GM12874 (cell line): Measurements from ENCODE around the gene ADAM33.

Experiments used
- CTCF ChIP-seq: IDR thresholded peaks from 2 replicates; pipeline ENCODE4 v1.5.1; 2011; ENCODE audit warnings: low read depth, mild to moderate bottlenecking, control low read depth, low read length, moderate library complexity; ENCODE audit not compliant: insufficient read depth

Gene ADAM33

GRCh38 chr20:3655131-3655405, 26.7 kb downstream of the ADAM33 start:
- TF ChIP-seq CTCF = no peak

DNA sequence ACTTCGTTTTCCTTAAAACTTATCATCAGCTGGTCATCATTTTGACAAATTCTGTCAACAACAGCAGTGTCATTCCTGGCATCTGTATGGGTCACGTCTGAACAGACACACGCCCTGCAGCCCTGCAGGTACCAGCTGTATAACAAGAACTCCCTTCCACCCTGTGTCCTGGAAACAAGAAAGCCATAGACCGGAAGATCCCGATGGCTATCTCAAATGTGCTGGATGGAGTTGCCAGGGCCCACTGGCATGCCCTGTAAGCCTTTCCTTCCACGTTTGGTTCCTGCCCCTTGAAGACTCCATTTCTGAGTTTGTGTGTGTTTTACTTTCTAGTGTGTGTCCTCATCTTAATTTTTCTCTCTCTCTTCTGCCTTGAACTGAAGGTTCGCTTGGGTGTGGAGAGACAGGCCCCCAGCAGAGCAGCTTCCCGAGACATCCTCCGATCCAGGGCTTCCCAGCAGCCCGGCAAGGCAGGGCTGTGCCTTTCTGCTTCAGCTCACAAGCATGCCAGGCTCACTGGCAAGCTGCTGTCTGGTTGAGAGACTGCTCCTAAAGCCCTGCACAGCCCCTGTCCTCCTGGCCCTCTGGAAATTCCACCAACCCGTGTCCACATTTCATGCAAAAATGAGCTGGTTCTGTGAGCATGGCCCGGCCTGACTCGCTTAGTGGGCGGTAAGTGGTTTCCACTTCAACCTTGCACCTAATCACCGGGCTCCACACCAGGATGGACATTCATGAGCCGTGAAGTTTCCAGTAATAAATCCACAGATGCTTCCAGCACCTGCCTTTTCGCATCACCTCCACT, 27.3 kb downstream of the ADAM33 start:
- no peak for TF ChIP-seq CTCF

- no peak for TF ChIP-seq CTCF
Measured at GRCh38 chr20:3653921-3654320, 27.9 kb downstream of the ADAM33 start.

GRCh38 chr20:3652676-3653596, 28.9 kb downstream of the ADAM33 start:
- TF ChIP-seq CTCF = no peak

GRCh38 chr20:3652221-3652620, 29.6 kb downstream of the ADAM33 start:
- no peak for TF ChIP-seq CTCF

DNA sequence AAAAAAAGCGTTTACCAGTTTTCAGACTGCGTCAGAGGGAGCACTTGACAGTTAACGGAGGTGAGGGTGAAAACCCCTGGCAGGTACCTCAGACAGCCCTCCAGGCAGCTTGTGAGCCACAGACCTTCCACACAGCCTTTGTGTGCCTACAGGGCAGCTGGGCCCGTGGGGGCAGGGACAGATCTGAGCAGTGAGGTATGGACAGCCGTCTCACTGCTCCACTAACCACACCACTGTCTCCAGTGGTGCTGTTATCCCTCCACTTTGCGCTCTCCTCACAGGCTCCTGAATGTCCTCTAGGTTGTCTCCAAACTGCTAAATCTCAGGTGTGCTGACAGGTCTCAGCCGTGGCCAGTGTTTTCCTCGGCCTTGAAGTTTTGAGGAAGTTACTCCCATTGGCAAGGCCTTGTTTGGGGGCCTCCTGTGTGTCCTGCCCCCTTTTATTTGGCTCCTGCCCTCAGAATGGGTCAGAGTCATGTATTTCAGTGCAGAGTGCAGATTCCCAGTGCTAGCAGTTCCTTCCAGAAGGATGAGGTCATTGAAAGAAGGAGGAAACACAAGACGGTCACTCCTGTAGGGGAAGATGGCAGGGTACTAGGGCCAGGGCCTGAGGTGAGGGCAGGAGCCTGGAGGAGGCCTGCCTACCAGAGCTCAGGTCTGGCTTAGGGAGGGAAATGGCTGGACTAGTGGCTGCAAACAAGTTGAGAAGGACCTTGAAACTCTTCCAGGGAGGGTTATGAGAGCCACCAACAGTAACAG, 30.4 kb downstream of the ADAM33 start:
- TF ChIP-seq CTCF = no peak

DNA sequence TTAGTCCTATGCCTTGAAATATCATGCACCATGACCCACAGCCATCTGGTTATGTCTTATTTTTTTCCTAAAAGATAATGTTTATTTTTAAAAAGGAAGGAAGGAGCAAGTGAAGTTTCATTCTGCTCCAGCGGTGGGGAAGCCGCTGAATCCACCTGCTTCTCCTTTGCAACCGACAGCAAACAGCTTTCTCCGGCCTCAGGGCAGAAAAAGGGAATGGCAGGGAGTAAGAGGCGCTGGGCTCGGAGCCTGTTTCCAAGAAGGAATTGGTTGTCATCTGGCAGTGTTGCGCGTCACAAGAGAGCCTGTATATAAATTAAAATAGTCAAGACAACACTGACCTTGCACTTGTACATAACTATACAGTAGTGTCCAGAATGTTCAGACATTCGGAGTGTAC, 32.9 kb downstream of the ADAM33 start:
- TF ChIP-seq CTCF = no peak
